Measurements from ENCODE around the gene SYCE3.

DNA sequence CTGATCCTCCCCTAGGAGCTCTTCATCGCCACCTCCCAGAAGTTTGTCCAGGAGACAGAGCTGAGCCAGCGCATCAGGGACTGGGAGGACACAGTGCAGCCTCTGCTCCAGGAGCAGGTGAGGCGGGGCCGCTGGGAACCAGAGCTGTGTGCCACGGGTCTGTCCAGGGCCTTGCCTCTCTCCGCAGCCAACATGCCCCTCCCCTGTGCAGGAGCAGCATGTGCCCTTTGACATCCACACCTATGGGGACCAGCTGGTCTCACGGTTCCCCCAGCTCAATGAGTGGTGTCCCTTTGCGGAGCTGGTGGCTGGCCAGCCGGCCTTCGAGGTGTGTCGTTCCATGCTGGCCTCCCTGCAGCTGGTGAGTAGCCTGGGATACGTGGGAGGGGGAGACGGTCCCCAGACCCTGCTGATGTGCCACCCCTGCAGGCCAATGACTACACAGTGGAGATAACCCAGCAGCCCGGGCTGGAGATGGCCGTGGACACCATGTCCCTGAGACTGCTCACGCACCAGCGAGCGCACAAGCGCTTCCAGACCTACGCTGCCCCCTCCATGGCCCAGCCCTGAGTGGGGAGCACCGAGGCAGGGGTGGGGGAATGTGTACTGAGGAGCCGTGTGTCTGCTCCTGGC, 39.8 kb downstream of the SYCE3 start:
- TF ChIP-seq POLR2A (IDR thresholded peaks at IDR 0.05; ENCODE audit: low read depth, low read length) (peak; percentile 36), POLR2AphosphoS5 (IDR thresholded peaks at IDR 0.05; ENCODE audit: low read depth, low read length) (no peak), TAF1 (IDR thresholded peaks at IDR 0.05; ENCODE audit: borderline replicate concordance, low read depth, low read length) (no peak)
